Heart right ventricle (tissue), 16 donors: ENCODE measurements around the gene NRXN2. TPM values are rescaled to one million over a fixed set of nuclear protein-coding genes. Genes with fewer than 3 reads are reported as not detected.

Source experiments
- ATAC-seq, 8 donors: fragments of 200-7000 bp; cut with Tn5 transposase; one replicate each; pipeline ENCODE4 v1.9.1; 2020; ENCODE audit warnings: mild to moderate bottlenecking in 8 of 8, moderate library complexity in 8 of 8, moderate number of reproducible peaks in 1 of 8
- DNase-seq, 2 donors: peaks; one replicate each; pipeline ENCODE4 v3.0.0-alpha.2; 2020
- H3K27ac ChIP-seq, 10 donors: fragments of 200-600 bp; sonication (generic) in 2 of 10; one replicate each; pipeline versions ENCODE4 v1.5.0 to v1.8.0; 2020 to 2022; ENCODE audit warnings: mild to moderate bottlenecking in 3 of 10
- H3K27me3 ChIP-seq, 7 donors: fragments of 200-600 bp; one replicate each; pipeline ENCODE4 v1.8.0; 2021 to 2022; ENCODE audit warnings: mild to moderate bottlenecking in 2 of 7
- H3K36me3 ChIP-seq, 9 donors: fragments of 200-600 bp; sonication (generic) in 1 of 9; one replicate each; pipeline versions ENCODE4 v1.5.0 to v1.8.0; 2020 to 2022; ENCODE audit warnings: mild to moderate bottlenecking in 2 of 9
- H3K4me1 ChIP-seq, 9 donors: fragments of 200-600 bp; sonication (generic) in 1 of 9; one replicate each; pipeline versions ENCODE4 v1.5.0 to v1.8.0; 2020 to 2022; ENCODE audit warnings: mild to moderate bottlenecking in 4 of 9
- H3K4me3 ChIP-seq, 10 donors: fragments of 200-600 bp; sonication (generic) in 2 of 10; one replicate each; pipeline versions ENCODE4 v1.5.0 to v1.8.0; 2020 to 2022; ENCODE audit warnings: mild to moderate bottlenecking in 7 of 10, moderate library complexity in 2 of 10
- H3K9me3 ChIP-seq, 11 donors: fragments of 200-600 bp in 10 of 11; sonication (generic) in 2 of 11; one replicate each; pipeline versions ENCODE4 v1.5.0 to v1.8.0; 2013 to 2022; ENCODE audit warnings: mild to moderate bottlenecking in 2 of 11, control low read depth in 1 of 11, moderate library complexity in 1 of 11
- WGBS, 2 donors: extraction: QIAGEN DNeasy Blood & Tissue Kit; methylation state at CpG; one replicate each; pipeline ENCODE4 v1.1.7; 2013; ENCODE audit warnings: inconsistent platforms in 1 of 2; 5-methylcytosine and 5-hydroxymethylcytosine counted together
- intact Hi-C, 10 donors: fragments of 100-400 bp; cut with DNase I; formaldehyde crosslinking; loops; one replicate each; pipeline versions ENCODE4 v1.11.1 to v1.14.2; 2022
- polyA plus RNA-seq, 2 donors: library from polyadenylated mRNA; stranded (reverse); fragments of 200-250 nt; gene quantifications; one replicate each; pipeline ENCODE4 v1.2.3, GENCODE V29; 2013
- total RNA-seq, 10 donors: library from RNA; stranded (reverse); fragmentation: NEBNext Ultra II Directional in 3 of 10; extraction: Animal tissue kit (Norgen Biotek cat#: 25700) in 3 of 10; gene quantifications; one replicate each; pipeline versions ENCODE4 v1.2.1 to v1.2.4, GENCODE V29; 2021 to 2023
- TF ChIP-seq, protein P1 (sequence below), 9 donors: fragments of 200-600 bp; sonication (generic) in 2 of 9; IDR thresholded peaks; one replicate each; pipeline versions ENCODE4 v1.5.0 to v1.8.0; 2021 to 2022; ENCODE audit warnings: antibody characterized with exemption in 9 of 9, mild to moderate bottlenecking in 5 of 9, moderate library complexity in 1 of 9
- donor health status: Arrhythmogenic right ventricular cardiomyopathy.
- donor health status: ischemic (EF 13 %, LVEDD 7.1; RV severe dilation, severe dysfunction).
- donor health status: healthy with polysubstance abuse.
- donor health status: DM: no; HTN: yes; CAD: no.
- donor health status: DM: no; HTN: no; CAD: no.
- donor health status: ischemic (EF 25% LVEDD 6.9; RV normal size, moderate dysfunction).
- donor health status: ischemic (EF 25% LVEDD 5.7; RV mildly dilated, moderate dysfunction).
- donor health status: healthy.
- donor health status: DM: yes; HTN: yes; CAD: no.
- donor health status: Ischemic cardiomyopathy.
- donor health status: ischemic (EF 35%, LVEDD 5.7; RV mildly dilated, moderate dysfunction).
- donor health status: nonischemic (EF 11% LVEDD 7.7; RV severe dilation, severe dysfunction).
- donor health status: DM: yes; HTN: yes; CAD: no.
- donor health status: PGD.
- donor health status: ischemic (EF 29% LVEDD 5.4; RV normal size, mild dysfunction).
- donor health status: nonischemic (EF 23%, LVEDD 6.1; RV moderate dilation, normal function).

Gene NRXN2
- total and polyA plus RNA-seq, 12 donors, result 0.45 to 5.5 (median 1.4) TPM

DNA sequence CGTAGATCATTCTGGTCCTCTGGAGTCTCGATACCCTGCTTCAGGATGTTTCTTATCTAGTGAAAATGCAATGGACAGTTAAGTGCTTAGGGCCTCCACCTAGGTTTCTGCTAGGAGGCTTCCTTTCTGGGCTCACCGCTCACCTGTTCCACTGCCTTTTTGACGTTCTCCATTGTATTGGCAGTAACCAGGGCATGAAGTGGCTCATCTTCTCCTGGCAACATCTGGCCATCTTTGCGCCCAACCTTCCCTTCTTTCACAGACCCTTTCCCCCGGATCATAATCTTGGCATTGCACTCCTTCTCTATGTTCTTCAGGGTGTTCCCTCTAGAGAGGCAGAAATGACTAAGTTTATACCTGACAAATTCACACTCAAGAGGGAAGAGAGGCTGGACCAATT lies 46.3 kb upstream of the NRXN2 start:
- Histone ChIP-seq H3K4me3 (no peak overlapping the region), H3K9me3 (no peaks in the 10 kb centered on the region), H3K36me3 (peaks cover 13 to 100% (median 98%) of the 10 kb centered on the region in 9 donors), H3K27ac (no peak overlapping the region), H3K4me1 (peaks cover 11 to 70% (median 50%) of the 10 kb centered on the region in 9 donors), H3K27me3 (no peaks in the 10 kb centered on the region)
- DNase-seq, result no peak
- 89% methylated on average over 6 of the region's 6 CpGs for WGBS, 2 donors
- no peak for ATAC-seq
- TF ChIP-seq, protein P1, sequence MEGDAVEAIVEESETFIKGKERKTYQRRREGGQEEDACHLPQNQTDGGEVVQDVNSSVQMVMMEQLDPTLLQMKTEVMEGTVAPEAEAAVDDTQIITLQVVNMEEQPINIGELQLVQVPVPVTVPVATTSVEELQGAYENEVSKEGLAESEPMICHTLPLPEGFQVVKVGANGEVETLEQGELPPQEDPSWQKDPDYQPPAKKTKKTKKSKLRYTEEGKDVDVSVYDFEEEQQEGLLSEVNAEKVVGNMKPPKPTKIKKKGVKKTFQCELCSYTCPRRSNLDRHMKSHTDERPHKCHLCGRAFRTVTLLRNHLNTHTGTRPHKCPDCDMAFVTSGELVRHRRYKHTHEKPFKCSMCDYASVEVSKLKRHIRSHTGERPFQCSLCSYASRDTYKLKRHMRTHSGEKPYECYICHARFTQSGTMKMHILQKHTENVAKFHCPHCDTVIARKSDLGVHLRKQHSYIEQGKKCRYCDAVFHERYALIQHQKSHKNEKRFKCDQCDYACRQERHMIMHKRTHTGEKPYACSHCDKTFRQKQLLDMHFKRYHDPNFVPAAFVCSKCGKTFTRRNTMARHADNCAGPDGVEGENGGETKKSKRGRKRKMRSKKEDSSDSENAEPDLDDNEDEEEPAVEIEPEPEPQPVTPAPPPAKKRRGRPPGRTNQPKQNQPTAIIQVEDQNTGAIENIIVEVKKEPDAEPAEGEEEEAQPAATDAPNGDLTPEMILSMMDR (IDR thresholded peaks at IDR 0.05), result no peak
- intact Hi-C loops, result no loop called here

DNA sequence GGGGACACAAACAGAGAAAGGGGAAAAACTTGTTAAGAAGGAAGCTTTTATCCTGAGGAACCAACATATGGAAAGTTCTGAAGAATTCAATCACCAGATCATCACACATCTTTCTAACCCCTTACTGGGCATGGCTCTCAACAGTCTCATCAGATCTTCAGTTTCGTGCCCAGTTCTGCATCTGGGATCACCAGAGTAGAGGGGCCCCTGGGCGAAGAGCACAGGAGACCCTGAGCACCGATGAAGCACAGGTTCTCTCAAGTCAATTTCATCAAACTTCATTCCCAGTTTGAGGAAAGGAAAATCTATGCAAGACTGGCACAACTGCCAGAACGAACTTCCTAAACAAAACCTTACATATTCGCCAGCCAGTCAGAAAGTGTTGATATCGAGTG lies 45.3 kb upstream of the NRXN2 start:
- intact Hi-C loops, result no loop called here
- no peak overlapping the region for H3K4me3 ChIP-seq
- TF ChIP-seq, protein P1 (IDR thresholded peaks at IDR 0.05), result no peak
- H3K4me1 ChIP-seq, result peaks cover 19 to 70% (median 50%) of the 10 kb centered on the region in 9 donors
- peak overlapping the region in 2 of 10 donors; percentile 53 to 61 for H3K27ac ChIP-seq
- no peak for ATAC-seq
- no peaks in the 10 kb centered on the region for H3K9me3 ChIP-seq
- H3K36me3 ChIP-seq, result peaks cover 13 to 100% (median 95%) of the 10 kb centered on the region in 9 donors
- DNase-seq, result no peak
- WGBS, 2 donors, result 87 to 89% methylated on average over 6 of the region's 6 CpGs
- H3K27me3 ChIP-seq, result no peaks in the 10 kb centered on the region

DNA sequence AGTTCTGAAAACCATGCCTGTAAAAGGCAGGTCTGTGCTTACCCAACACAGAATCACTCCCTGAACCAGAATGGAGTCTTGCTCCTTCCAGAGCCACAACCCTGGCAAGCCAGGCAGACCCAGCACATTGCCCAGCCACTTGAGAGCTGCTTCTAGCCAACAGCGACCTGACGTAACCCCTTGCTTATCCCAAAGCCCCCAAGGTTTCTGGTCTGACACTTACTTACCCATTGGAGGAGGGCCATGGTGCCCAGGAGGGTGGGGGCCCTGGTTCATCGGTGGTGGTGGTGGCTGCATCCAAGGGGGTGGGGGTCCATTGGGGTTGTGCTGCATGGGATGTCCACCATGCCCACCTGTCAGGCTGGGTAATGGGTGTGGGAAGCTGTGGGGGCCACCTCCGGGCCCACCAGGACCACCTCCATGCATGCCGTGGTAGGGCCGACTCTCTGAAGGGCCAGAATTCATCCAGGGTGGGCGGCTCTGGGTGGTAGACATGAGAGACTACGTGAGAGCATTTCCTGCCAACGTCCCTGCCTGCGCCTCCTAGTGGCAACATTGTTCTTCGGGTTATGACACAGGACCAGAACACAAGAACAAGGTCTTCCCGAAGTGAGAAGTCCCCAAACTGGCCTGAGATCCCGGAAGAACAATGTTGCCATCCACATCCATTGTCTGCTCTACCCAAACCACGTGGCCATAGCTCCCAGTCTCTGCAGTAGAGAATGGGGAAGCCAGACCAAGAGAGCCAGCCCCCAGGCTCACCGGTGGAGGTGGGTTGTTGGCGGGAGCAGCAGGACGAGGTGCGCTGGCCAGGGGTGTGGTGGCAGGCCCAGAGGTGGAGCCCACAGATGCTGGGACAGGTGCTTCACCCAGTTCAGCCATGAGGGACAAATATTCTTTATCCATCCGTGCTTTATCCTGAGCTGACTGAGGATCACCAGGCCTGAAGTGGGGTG lies 44.6 kb upstream of the NRXN2 start:
- H3K4me1 ChIP-seq, result peaks cover 25 to 70% (median 50%) of the 10 kb centered on the region in 9 donors
- TF ChIP-seq, protein P1 (IDR thresholded peaks at IDR 0.05), result peak; percentile 59 to 86 (median 78)
- peak in 1 of 2 donors; percentile 73 for DNase-seq

DNA sequence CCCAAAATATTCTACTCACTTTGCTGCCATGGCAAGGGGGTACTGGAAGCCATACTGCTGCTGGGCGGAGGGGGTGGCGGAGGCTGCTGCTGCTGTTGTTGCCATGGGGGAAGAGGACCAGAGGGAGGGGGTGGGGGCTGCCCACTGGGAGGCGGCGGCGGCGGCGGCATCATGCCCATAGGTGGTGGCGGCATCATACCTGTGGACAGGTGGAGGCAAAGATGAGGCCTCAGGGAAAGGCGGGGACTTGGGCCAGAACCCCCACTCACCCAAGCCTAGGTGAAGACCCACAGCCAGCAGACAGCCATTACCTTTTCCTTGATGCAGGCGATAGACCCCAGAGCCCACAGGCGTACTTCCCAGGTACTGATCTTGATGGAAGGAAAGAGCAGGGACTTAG lies 43.9 kb upstream of the NRXN2 start:
- H3K9me3 ChIP-seq, result no peaks in the 10 kb centered on the region
- peaks cover 25 to 70% (median 50%) of the 10 kb centered on the region in 9 donors for H3K4me1 ChIP-seq
- 98% methylated on average over 11 of the region's 11 CpGs for WGBS, 2 donors
- intact Hi-C loops, result no loop called here
- TF ChIP-seq, protein P1 (IDR thresholded peaks at IDR 0.05), result no peak
- peak overlapping the region in 4 of 10 donors; percentile 22 to 61 (median 38) for H3K27ac ChIP-seq
- H3K36me3 ChIP-seq, result peaks cover 13 to 100% (median 82%) of the 10 kb centered on the region in 9 donors
- H3K4me3 ChIP-seq, result no peak overlapping the region
- no peak for DNase-seq
- no peak for ATAC-seq
- H3K27me3 ChIP-seq, result no peaks in the 10 kb centered on the region

More for the DNA sequence above, 44.6 kb upstream of the NRXN2 start:
- H3K27me3 ChIP-seq, result no peaks in the 10 kb centered on the region
- H3K36me3 ChIP-seq, result peaks cover 13 to 100% (median 88%) of the 10 kb centered on the region in 9 donors
- H3K4me3 ChIP-seq, result no peak overlapping the region
- peak overlapping the region in 7 of 10 donors; percentile 7 to 61 (median 25) for H3K27ac ChIP-seq
- no peaks in the 10 kb centered on the region for H3K9me3 ChIP-seq
- WGBS, 2 donors, result 49 to 50% methylated on average over 19 of the region's 19 CpGs
- intact Hi-C loops, result no loop called here
- ATAC-seq, result peak in 7 of 8 donors; percentile 4 to 36 (median 23)
